CD14-positive monocyte (primary cell): ENCODE results near the gene OR9I1. TPM values are rescaled to one million over a fixed set of nuclear protein-coding genes. Genes with fewer than 3 reads are reported as not detected.

Source experiments
- DNase-seq, 3 donors: peaks; one replicate each; pipeline ENCODE4 v3.0.0-alpha.2; 2011 to 2022
- H2AFZ ChIP-seq: 2 replicates; pipeline ENCODE4 v1.6.0; 2012; ENCODE audit warnings: mild to moderate bottlenecking, low read depth, low read length, inconsistent platforms; ENCODE audit not compliant: insufficient read depth, poor library complexity, severe bottlenecking
- H3K27ac ChIP-seq, 2 donors: 1 replicate in 1 of 2; 2 replicates in 1 of 2; pipeline ENCODE4 v1.5.1; 2012 to 2013; ENCODE audit warnings: low read length in 2 of 2, control low read depth in 1 of 2, inconsistent platforms in 1 of 2, low read depth in 1 of 2, mild to moderate bottlenecking in 1 of 2
- H3K27me3 ChIP-seq, 2 donors: one replicate each; pipeline versions ENCODE4 v1.6.0 to v1.6.1; 2011 to 2013; ENCODE audit warnings: low read length in 2 of 2; ENCODE audit not compliant: control insufficient read depth in 2 of 2, insufficient read depth in 2 of 2
- H3K36me3 ChIP-seq, 2 donors: replicated peaks in 1 of 2; 1 replicate in 1 of 2; 2 replicates in 1 of 2; pipeline versions ENCODE4 v1.5.1 to v1.6.1; 2012 to 2013; ENCODE audit warnings: low read length in 2 of 2, control low read depth in 1 of 2, inconsistent platforms in 1 of 2, mild to moderate bottlenecking in 1 of 2; ENCODE audit not compliant: insufficient read depth in 2 of 2, control insufficient read depth in 1 of 2
- H3K4me1 ChIP-seq, 2 donors: 1 replicate in 1 of 2; 2 replicates in 1 of 2; pipeline versions ENCODE4 v1.5.1 to v1.6.1; 2012 to 2013; ENCODE audit warnings: low read length in 2 of 2, control low read depth in 1 of 2, inconsistent platforms in 1 of 2, mild to moderate bottlenecking in 1 of 2, moderate library complexity in 1 of 2; ENCODE audit not compliant: insufficient read depth in 2 of 2, control insufficient read depth in 1 of 2
- H3K4me2 ChIP-seq: replicated peaks from 2 replicates; pipeline ENCODE3; 2012; ENCODE audit warnings: low read length, moderate library complexity, mild to moderate bottlenecking; ENCODE audit not compliant: poor library complexity, severe bottlenecking; ENCODE audit errors: extremely low read depth
- H3K4me3 ChIP-seq, 3 experiments: fragments of 200-600 bp in 1 of 3; sonication (generic) in 1 of 3; replicated peaks in 1 of 3; 1 replicate in 2 of 3; 2 replicates in 1 of 3; pipeline ENCODE4 v1.5.1; 2011 to 2013; ENCODE audit warnings: low read length in 3 of 3, mild to moderate bottlenecking in 3 of 3, control low read depth in 2 of 3, low read depth in 2 of 3, inconsistent platforms in 1 of 3, moderate library complexity in 1 of 3
- H3K79me2 ChIP-seq: 2 replicates; pipeline ENCODE4 v1.6.0; 2012; ENCODE audit warnings: mild to moderate bottlenecking, control low read depth, inconsistent platforms, low read length, moderate library complexity; ENCODE audit not compliant: insufficient read depth
- H3K9ac ChIP-seq: 2 replicates; pipeline ENCODE4 v1.6.0; 2017; ENCODE audit warnings: low read length, mild to moderate bottlenecking; ENCODE audit not compliant: insufficient read depth, poor library complexity, severe bottlenecking
- H3K9me3 ChIP-seq, 2 donors: replicated peaks in 1 of 2; 1 replicate in 1 of 2; 2 replicates in 1 of 2; pipeline versions ENCODE4 v1.5.1 to v1.6.1; 2012 to 2013; ENCODE audit warnings: low read length in 2 of 2, control low read depth in 1 of 2; ENCODE audit not compliant: control insufficient read depth in 1 of 2, insufficient read depth in 1 of 2
- H4K20me1 ChIP-seq: 2 replicates; pipeline ENCODE4 v1.6.0; 2012; ENCODE audit warnings: mild to moderate bottlenecking, low read length, control low read depth, moderate library complexity; ENCODE audit not compliant: insufficient read depth
- H3K27ac Mint-ChIP-seq, 7 donors: one replicate each; pipeline ENCODE4 v1.8.0; 2020; ENCODE audit warnings: mild to moderate bottlenecking in 7 of 7, mixed read lengths in 7 of 7, moderate library complexity in 6 of 7, inconsistent platforms in 2 of 7
- H3K27me3 Mint-ChIP-seq, 3 donors: one replicate each; pipeline ENCODE4 v1.8.0; 2021 to 2022; ENCODE audit warnings: low read depth in 3 of 3, mild to moderate bottlenecking in 3 of 3, mixed read lengths in 3 of 3, moderate library complexity in 3 of 3, inconsistent platforms in 1 of 3
- H3K36me3 Mint-ChIP-seq, 2 donors: one replicate each; pipeline ENCODE4 v1.8.0; 2020; ENCODE audit warnings: mixed read lengths in 2 of 2, inconsistent platforms in 1 of 2, mild to moderate bottlenecking in 1 of 2
- H3K4me1 Mint-ChIP-seq: one replicate; pipeline ENCODE4 v1.8.0; 2020; ENCODE audit warnings: mild to moderate bottlenecking, mixed read lengths
- H3K4me3 Mint-ChIP-seq, 2 donors: one replicate each; pipeline ENCODE4 v1.8.0; 2020; ENCODE audit warnings: mild to moderate bottlenecking in 2 of 2, mixed read lengths in 2 of 2, moderate library complexity in 1 of 2
- H3K9me3 Mint-ChIP-seq, 7 donors: one replicate each; pipeline ENCODE4 v1.8.0; 2020 to 2022; ENCODE audit warnings: mixed read lengths in 7 of 7, mild to moderate bottlenecking in 6 of 7, moderate library complexity in 6 of 7, inconsistent platforms in 2 of 7
- WGBS: methylation state at CpG from one replicate; pipeline ENCODE4 v1.1.5; 2013; ENCODE audit warnings: missing lambda C conversion rate; ENCODE audit not compliant: insufficient coverage; 5-methylcytosine and 5-hydroxymethylcytosine counted together
- intact Hi-C, 2 donors: fragments of 100-400 bp; cut with micrococcal nuclease; formaldehyde crosslinking; loops; one replicate each; pipeline versions ENCODE4 v1.15.0 to v1.15.1; 2023
- polyA plus RNA-seq, 3 donors: library from polyadenylated mRNA; depleted of rRNA in 1 of 3; unstranded in 2 of 3; stranded (reverse) in 1 of 3; fragments of 300-500 nt in 2 of 3; fragments of >200 nt in 1 of 3; fragmentation: Illumina TruSeq in 2 of 3; gene quantifications; 1 replicate in 2 of 3; 2 replicates in 1 of 3; pipeline ENCODE4 v1.2.3, GENCODE V29; 2012 to 2021
- TF ChIP-seq, protein P1 (sequence below): fragments of 200-600 bp; IDR thresholded peaks from one replicate; pipeline ENCODE4 v1.8.0; 2022; ENCODE audit warnings: antibody characterized with exemption, mild to moderate bottlenecking

OR9I1 gene
- polyA plus RNA-seq, 3 donors, result not detected

DNA sequence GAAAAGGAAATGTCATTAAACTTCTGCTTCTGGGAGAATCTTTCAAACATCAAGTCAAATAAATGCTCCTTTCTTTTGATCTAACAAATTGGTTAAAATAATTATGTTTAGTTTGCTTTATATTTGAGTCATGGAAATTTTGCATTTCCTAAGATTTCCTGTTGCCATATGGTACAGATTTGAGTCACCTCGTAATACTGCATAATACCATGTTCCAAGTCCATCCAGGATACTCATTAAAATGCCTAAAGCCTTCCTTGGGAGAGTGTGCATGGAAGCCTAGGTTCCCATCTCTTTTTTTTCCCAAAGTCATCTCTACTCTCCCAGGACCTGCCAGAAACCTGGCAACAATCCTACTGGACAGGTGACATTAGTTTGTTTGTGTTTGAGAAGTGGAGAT lies 4.2 kb downstream of the OR9I1 start:
- no peaks in the 10 kb centered on the region for H3K9me3 ChIP-seq
- no peaks in the 10 kb centered on the region for H3K27me3 ChIP-seq
- no peak overlapping the region for H2AFZ ChIP-seq
- DNase-seq, result no peak
- no peak overlapping the region for H3K9ac ChIP-seq
- no peaks in the 10 kb centered on the region for H3K36me3 ChIP-seq
- no peak overlapping the region for H3K4me3 ChIP-seq
- no peak overlapping the region for H3K4me2 ChIP-seq
- H3K36me3 Mint-ChIP-seq, result no peaks in the 10 kb centered on the region
- no peaks in the 10 kb centered on the region for H4K20me1 ChIP-seq
- intact Hi-C loops, result no loop called here
- no peak overlapping the region for H3K4me3 Mint-ChIP-seq
- no peaks in the 10 kb centered on the region for H3K4me1 Mint-ChIP-seq
- peaks cover 0 to 6% (median 2%) of the 10 kb centered on the region in 7 donors for H3K9me3 Mint-ChIP-seq
- no peak overlapping the region for H3K27ac Mint-ChIP-seq
- TF ChIP-seq, protein P1, sequence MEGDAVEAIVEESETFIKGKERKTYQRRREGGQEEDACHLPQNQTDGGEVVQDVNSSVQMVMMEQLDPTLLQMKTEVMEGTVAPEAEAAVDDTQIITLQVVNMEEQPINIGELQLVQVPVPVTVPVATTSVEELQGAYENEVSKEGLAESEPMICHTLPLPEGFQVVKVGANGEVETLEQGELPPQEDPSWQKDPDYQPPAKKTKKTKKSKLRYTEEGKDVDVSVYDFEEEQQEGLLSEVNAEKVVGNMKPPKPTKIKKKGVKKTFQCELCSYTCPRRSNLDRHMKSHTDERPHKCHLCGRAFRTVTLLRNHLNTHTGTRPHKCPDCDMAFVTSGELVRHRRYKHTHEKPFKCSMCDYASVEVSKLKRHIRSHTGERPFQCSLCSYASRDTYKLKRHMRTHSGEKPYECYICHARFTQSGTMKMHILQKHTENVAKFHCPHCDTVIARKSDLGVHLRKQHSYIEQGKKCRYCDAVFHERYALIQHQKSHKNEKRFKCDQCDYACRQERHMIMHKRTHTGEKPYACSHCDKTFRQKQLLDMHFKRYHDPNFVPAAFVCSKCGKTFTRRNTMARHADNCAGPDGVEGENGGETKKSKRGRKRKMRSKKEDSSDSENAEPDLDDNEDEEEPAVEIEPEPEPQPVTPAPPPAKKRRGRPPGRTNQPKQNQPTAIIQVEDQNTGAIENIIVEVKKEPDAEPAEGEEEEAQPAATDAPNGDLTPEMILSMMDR, result no peak
- H3K27me3 Mint-ChIP-seq, result peaks cover 0 to 2% (median 0%) of the 10 kb centered on the region in 3 donors
- H3K79me2 ChIP-seq, result no peaks in the 10 kb centered on the region
- no peak overlapping the region for H3K27ac ChIP-seq
- no peaks in the 10 kb centered on the region for H3K4me1 ChIP-seq
- WGBS, result no CpG with 5 or more reads among the region's 1 CpG

DNA sequence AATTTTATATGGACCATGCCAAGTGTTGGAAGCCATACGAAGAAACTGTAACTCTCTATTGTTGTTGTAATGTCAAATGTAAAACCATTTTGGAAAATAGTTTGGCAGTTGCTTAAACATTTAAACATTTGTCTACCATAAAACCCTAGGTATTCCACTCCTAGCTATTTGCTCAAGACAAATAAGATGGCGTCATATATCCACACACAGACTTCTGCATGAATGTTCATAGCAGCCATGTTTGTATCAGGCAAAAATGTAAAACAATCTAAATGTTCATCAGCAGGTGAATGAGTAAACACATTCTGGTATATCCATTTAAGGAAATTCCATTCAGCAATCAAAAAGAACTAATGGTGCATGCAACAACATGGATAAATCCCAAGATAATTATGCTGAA lies 27.9 kb downstream of the OR9I1 start:
- WGBS, result no CpG with 5 or more reads among the region's 2 CpGs
- Mint-ChIP-seq H3K9me3 (peaks cover 0 to 8% (median 5%) of the 10 kb centered on the region in 7 donors), H3K27ac (no peak overlapping the region), H3K4me1 (no peaks in the 10 kb centered on the region), H3K4me3 (no peak overlapping the region), H3K36me3 (no peaks in the 10 kb centered on the region), H3K27me3 (peaks cover 0 to 3% (median 0%) of the 10 kb centered on the region in 3 donors)
- Histone ChIP-seq H3K27me3 (no peaks in the 10 kb centered on the region), H4K20me1 (no peaks in the 10 kb centered on the region), H3K79me2 (no peaks in the 10 kb centered on the region), H3K9ac (no peak overlapping the region), H2AFZ (no peak overlapping the region), H3K27ac (no peak overlapping the region), H3K36me3 (no peaks in the 10 kb centered on the region), H3K4me3 (no peak overlapping the region), H3K4me2 (no peak overlapping the region), H3K9me3 (peaks cover under 1 to 4% of the 10 kb centered on the region in 2 donors), H3K4me1 (no peaks in the 10 kb centered on the region)
- DNase-seq, result no peak
- TF ChIP-seq, protein P1, result no peak
- intact Hi-C loops, result no loop called here
